ENCODE data around the gene EIF4G3.
"Not testable (repeated sequence)": the region's sequence is repeated elsewhere in the genome, so short reads cannot be mapped to it uniquely, and the experiment has no call there.

The EIF4G3 gene

DNA sequence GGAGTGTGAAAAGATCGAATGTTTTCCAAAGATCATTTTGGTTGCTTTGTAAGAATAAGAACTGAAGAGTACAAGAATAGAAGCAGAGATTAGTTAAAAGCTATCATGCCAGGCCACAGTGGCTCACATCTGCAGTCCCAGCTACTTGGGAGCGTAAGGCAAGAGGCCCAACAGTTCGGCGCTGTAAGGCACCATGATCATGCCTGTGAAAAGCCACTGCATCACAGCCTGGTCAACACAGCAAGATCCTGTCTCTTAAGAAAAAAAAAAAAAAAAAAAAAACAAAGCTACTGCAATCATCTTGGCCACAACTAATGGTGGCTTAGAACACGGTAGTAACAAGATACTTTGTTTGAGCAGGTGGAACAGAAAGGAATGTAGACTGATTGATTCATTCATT lies 116.2 kb downstream of the EIF4G3 start:
- no peak for FAIRE-seq

DNA sequence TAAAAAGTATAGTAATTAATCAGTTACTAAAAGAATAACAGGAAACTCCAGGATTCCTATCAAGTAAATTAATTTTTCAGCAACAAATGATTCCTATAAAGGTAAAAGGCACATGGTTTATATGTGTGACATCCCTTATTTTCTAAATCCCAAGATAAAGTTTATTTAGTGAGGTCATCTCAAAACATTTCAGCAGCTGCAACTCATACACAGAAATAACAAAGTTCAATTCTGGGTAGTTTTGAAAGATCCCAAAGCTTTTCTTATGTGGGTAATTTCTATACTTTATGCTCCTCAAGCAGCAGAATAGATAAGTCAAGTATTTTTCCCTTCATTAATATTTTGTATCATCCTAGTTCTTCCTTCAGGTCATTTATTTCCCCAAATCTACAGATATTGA lies 117.7 kb downstream of the EIF4G3 start:
- no peak for FAIRE-seq

DNA sequence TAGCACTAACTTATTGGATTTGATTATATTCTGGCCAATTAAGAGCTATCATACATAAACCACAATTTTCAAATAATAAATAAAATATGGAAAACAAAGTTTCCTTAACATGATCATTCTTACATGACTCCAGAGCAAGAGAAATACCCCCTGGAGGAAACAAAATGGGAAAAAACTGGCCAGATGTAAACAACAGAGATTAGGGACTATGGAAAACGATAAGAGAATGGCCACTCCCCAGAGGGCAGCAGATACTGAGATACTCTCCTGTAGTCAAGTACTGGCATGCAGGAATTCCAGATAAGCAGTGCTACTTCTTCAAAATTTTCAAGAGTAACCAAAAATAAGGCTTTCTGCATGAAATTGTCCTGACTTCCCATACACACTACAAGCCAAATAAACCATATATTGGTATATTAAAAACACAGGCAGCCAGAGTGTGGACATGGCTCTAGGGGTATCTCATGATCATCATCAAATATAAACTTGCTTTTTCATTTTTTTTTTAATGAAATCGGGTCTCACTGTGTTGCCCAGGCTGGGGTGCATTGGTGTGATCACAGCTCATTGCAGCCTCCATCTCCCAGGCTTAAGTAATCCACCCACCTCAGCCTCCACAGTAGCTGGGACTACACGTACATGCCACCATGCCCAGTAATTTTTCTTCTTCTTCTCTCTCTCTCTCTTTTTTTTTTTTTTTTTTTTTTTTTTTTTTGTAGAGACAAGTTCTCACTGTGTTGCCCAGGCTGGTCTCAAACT lies 118.5 kb downstream of the EIF4G3 start:
- no peak for FAIRE-seq

DNA sequence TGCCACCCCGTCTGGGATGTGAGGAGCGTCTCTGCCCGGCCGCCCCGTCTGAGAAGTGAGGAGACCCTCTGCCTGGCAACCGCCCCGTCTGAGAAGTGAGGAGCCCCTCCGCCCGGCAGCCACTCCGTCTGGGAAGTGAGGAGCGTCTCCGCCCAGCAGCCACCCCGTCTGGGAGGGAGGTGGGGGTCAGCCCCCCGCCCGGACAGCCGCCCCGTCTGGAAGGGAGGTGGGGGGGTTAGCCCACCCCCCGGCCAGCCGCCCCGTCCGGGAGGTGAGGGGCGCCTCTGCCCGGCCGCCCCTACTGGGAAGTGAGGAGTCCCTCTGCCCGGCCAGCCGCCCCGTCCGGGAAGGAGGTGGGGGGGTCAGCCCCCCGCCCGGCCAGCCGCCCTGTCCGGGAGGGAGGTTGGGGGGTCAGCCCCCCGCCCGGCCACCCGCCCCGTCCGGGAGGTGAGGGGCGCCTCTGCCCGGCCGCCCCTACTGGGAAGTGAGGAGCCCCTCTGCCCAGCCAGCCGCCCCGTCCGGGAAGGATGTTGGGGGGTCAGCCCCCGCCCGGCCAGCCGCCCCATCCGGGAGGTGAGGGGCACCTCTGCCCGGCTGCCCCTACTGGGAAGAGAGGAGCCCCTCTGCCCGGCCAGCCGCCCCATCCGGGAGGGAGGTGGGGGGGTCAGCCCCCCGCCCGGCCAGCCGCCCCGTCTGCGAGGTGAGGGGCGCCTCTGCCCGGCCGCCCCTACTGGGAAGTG lies 123.3 kb downstream of the EIF4G3 start:
- not testable (repeated sequence) for FAIRE-seq

DNA sequence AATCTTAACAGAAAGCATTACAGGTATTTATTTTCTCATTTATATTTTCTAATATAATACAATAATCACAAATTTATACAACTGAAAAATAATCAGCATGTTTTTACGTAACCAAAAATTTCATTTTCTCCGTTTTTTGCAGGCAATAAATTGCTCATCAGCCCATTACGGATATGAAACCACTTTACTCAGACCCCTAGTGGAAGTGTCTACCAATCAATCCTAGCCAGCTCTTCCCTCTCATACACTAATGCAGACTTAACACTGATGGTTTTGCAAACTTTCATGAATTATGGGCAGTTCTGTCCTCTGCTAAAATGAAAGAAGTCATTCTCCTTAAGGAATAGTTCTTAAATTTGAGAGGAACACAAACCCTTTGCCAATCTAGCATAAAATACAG lies 124.7 kb downstream of the EIF4G3 start:
- FAIRE-seq, result no peak

DNA sequence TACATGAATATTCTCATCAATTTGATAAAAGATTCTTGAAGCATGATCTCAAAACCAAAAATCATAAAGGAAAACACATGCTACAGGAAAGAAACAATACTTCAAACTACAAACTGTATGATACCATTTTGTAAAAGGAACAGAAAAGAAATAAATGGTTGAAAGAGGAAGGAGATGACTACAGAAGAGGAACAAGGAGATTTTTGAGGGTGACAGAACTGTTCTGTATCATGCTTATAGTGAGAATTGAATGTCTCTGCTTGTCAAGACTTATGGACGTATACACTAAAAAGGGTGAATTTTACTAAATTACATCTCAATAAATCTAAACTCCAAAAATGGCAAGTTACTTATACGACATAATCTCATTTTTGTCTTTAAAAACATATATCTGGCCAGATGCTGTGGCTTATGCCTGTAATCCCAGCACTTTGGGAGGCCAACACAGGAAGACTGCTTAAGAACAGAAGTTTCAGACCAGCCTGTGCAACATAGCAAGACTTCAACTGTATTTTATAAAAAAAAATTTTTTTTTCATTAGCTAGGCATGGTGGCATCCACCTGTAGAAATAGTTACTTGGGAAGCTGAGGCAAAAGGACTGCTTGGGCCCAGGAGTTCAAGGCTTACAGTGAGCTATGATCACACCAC lies 125.4 kb downstream of the EIF4G3 start:
- peak; percentile 79 for FAIRE-seq

DNA sequence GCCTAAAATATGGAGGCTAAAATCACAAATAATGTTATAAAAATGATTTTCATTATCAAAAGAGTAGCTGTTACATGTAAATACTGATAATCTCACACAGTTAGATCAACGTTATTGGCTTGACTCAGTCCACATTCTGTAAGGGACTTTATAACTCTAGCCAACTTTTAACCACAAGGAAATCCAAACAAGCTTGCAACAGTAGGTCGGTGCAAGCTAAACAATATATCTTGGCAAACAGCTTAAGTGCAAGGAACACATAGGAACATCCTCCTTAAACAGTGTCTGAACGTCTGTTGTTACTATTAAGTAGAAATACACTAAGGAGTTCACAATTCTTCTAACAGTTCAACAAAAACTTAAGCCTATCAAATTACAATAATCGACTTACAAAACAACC lies 126.7 kb downstream of the EIF4G3 start:
- FAIRE-seq, result peak; percentile 34

DNA sequence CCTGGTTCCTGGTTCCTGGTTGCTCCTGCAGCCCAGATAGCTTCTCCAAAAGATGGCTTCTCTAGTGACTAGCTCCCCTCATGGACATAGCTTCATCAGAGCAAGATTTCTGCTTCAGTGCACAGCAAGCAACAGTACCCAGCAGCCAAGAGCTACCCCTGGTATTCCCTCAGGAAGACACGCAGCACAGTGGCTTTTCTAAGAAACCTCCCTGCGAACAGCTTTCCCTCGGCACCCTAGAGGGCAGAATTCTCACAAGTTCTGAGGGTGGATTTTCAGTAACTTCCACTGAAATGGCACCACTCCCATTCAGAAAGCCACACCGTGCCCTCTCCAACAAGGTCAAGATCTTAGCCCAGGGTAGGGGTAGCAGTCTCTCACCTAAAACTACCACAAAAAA lies 128.2 kb downstream of the EIF4G3 start:
- FAIRE-seq, result no peak

DNA sequence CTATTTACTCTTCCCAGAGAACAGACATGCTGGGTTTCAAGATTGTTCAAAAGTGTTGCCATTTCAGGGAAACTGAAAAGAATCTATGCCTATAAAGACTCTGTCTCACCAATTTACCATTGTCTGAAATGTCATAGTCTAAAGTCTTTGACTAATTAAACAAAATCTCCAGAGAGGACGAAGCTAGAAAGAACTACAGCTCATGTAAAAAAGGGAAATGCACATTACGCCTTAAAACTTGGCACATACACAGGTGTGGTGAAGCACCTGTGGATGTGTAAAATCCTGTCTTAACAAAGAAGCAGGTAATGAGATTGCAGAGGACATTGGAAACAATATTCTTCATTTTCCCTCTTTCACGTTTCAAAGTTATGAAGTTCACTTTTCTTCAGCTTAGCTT lies 130.6 kb downstream of the EIF4G3 start:
- no peak for FAIRE-seq

DNA sequence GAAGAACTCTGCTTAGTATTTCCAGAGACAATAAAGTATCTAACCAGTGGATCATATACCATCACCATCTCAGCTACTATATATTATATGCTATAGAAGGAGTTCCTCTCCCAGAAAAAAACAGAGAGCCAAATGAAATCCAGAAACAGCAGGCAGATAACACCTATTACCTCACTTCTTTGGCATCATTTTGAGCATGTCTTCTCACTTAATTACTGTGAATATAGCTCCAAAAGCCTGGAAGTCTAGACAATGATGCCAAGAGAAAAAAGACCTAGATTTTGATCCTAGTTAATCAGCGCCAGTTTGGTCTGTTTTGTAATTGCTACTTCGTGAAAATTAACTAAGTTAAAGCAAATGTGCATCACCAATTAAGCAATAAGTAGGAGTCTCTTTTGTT lies 131.3 kb downstream of the EIF4G3 start:
- FAIRE-seq, result no peak

DNA sequence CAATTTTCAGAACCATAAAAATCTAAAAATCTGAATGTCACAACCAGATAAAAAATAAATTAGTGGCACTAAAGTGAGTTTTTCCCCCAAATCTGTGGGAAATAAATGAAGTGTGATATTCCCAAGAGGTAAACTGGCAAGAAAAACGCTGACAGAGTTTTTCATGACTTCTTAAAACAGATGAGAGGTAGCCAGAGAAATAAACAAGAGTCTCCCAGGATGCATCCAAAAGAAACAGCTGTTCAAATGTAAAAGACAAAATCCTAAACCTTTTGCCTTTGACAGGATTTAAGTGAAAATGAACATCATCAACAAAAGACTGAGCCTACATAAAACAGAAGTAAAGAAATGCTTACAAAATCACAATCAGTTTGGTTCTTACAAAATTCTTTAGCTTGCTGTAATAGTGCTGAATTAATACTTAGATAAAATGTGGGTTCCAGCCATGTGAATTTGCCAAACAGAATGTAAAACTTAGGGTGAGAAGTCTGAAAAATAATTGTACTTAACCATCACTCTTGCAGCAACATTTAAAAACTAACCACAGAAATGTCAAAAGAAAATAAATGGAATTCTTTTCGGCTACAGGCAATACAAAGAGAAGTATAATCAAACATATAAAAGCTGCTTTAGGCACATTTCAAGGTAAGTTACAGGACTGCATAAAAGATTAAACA lies 133.6 kb downstream of the EIF4G3 start:
- FAIRE-seq, result no peak

DNA sequence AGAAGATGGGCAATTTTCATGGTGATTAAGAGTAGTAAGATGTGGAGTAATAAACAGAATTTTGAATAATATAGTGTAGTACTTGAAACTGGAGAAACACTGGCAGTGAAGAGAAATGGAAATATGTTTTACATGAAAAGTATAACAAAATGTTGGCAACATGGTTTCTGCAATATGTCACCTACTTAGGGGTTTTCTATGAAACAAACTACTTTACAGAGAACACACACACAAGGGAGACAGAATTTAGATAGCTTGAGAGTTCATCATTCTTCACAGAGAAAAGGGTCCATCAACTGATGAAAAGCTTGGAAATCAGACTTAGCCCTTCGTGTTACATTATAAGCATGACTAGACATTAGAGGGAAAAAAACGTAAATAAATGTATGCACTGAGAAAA lies 135.2 kb downstream of the EIF4G3 start:
- no peak for FAIRE-seq

DNA sequence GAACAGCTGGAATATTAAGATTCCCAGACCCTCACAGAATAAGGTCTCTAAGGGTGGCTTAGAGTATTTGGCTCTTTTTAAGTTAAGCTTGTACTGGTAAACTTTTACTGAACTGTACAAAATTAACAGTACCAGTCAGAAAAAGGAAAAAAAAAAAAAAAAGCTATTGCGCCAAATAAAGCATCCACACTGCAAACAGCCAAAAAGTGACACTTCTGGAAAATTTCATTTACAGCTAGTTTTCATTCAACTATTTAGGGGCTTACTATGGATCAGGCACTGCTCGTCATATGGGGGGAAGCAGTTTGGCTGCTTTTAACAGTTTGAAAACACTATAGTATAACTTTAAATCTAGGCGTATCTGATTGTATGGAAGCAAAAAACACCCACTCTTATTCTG lies 139.6 kb downstream of the EIF4G3 start:
- no peak for FAIRE-seq

DNA sequence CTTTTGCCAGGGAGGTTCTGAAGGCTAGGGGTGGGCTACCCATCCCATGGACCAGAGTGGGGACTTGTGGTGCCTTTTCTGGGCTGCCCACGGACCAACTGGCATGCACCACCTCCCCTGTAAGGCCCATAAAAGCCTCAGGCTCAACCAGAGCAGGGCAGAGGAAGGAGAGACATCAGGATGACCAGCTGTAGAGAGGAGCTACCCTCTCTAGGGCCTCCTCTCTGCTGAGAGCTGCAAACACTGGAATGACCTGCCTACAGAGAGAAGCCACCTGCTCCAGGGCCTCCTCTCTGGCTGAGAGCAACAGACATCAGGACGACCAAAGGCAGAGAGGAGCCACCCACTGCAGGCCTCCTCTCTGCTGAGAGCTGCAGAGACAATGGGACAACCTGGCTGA lies 140.9 kb downstream of the EIF4G3 start:
- no peak for FAIRE-seq

DNA sequence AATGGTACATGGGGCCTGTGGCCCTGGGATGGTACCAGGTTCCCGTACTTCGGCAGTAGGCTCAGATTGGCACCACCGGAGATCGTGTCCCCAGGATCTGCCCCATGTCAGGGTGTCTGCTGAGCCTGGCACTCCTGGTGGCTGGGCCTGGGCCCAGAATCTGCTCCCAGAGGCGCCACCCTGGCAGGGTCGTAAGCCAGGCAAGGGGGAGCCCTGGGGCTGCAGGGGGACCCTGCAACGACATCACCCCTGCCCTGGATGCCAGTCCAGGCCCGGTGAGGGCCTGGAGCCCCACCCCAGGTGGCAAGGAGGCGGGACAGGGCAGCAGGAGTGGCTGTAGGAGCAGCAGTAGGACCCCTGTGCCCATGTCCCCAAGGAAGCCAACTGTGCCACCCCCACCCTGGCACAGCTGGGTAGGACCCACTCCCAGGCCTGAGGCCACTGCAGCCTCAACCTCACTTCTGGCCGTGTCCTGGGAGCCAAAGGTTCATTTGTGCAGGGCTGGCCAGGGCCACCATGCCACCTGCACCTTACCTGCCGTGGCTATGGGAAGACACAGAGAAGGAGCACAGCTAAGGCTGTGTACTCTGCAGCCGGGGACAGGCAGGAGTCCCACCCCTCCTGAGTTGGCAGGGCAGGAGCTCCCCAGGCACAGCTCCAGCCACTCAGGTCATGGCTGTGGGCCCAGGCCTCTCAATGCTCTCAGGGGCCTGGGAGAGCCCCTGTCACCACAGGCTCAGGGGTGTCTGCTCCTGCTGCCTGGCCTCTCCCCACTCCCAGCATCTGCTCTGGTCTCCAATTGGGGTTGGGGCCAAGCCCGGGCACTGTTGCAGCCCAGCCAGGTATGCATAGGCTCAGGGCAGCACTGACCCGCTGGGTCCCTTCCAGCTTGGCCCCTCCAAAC lies 141.7 kb downstream of the EIF4G3 start:
- no peak for FAIRE-seq

DNA sequence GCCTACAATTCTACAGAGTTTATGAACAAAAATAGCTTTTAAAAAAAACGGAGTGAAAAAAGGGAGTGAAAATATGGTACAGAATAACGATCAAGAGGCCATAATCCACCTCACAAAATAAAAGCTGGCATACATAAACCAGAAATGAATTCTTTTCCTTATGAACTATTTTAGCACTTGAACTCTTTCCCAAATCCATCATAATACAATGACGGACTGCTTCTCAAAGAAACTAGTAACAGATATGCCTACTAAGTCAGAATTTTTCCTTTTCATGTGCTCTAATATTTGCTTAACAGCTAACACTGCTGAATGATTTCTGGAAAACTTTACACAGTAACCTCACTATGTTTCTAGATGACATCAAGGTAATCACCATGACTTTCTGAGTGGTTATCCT lies 144.0 kb downstream of the EIF4G3 start:
- no peak for FAIRE-seq

DNA sequence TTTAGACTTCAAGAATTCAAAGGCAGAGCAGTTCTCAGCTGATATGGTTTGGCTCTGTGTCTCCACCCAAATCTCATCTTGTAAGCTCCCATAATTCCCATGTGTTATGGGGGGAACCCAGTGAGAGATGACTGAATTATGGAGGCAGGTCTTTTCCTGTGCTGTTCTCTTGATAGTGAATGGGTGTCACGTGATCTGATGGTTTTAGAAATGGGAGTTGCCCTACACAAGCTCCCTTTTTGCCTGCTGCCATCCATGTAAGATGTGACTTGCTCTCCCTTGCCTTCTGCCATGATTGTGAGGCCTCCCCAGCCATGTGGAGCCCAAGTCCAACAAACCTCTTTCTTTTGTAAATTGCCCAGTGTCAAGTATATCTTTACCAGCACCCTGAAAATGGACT lies 146.5 kb downstream of the EIF4G3 start:
- FAIRE-seq, result no peak

DNA sequence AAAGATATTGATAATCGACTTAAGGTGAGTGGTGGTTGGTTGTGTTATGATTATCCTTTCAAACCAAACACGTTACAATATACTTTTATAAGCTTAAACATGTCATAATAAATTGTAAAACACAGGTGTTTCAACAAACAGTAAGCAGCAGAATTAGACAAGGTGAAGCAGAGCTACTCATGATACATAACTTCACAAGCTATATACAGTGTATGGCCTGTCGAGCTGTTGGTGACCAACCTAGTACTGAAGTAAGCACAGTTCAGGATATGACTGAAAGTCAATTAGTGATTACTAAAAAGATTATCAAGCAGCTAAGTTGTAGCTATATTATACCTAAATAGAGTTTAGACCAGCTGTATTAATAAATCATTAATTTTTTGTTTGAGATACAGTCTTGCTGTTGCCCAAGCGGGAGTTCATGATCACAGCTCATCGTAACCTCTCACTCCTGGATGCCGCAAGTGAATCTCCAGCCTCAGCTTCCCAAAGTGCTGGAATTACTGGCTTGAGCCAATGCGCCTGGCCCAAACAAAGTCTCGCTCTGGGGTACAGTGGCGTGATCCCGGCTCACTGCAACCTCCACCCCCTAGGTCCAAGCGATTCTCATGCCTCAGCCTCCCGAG lies 148.1 kb downstream of the EIF4G3 start:
- FAIRE-seq, result no peak

DNA sequence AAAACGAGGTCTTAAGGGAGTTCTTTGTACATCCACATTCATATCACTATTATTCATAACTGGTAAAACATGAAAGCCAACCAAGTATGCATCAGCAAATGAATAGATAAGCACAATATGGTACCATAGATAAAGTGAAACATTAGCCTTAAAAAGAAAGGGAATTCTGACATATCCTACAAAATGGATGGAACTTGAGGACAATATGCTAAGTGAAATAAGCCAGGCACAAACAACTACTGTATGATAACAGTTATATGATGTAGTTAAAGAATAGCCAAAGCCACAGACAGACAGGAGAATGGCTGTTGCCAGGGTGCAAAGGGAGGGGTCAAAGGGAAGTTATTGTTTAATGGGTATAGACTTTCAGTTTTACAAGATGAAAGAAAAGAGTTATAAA lies 148.9 kb downstream of the EIF4G3 start:
- FAIRE-seq, result no peak

DNA sequence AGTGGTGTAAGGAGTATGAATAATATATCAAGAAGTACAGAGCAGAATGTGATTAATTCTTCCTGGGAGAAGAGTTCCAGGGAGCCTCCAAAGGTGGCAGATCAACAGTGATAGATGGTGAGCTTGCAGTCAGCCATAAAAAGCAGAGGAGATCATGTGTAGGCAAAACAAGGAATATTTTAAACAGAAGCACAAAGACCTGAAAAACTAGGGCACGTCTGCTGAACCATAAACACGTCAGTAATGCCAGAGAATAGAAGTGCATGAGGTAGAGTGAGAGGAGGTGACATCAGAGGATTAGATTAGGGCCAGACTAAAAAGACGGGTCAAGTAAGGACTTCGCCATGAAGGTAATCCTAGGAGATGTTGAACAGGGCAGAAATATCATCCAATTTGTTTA lies 151.8 kb downstream of the EIF4G3 start:
- no peak for FAIRE-seq

DNA sequence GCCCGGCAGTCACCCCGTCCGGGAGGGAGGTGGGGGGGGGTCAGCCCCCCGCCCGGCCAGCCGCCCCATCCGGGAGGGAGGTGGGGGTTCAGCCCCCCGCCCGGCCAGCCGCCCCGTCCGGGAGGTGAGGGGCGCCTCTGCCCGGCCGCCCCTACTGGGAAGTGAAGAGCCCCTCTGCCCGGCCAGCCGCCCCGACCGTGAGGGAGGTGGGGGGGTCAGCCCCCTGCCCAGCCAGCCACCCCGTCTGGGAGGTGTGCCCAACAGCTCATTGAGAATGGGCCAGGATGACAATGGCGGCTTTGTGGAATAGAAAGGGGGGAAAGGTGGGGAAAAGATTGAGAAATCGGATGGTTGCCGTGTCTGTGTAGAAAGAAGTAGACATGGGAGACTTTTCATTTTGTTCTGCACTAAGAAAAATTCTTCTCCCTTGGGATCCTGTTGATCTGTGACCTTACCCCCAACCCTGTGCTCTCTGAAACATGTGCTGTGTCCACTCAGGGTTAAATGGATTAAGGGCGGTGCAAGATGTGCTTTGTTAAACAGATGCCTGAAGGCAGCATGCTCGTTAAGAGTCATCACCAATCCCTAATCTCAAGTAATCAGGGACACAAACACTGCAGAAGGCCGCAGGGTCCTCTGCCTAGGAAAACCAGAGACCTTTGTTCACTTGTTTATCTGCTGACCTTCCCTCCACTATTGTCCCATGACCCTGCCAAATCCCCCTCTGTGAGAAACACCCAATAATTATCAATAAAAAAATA lies 152.4 kb downstream of the EIF4G3 start:
- FAIRE-seq, result not testable (repeated sequence)
